GM12878 (cell line): Measurements from ENCODE around the gene GABRR1. TPM values are rescaled to one million over a fixed set of nuclear protein-coding genes. Genes with fewer than 3 reads are reported as not detected.

Source experiments
- ATAC-seq: fragments of 200-7000 bp; cut with Tn5 transposase; 3 replicates; pipeline ENCODE4 v1.9.1; 2020; ENCODE audit warnings: mild to moderate bottlenecking, moderate library complexity
- BruUV-seq: library from RNA; stranded (reverse); fragments of 400-500 nt; replicated peaks from 2 replicates; lab custom pipeline; 2021; lab: Mats Ljungman, UMichigan
- CTCF ChIA-PET: fragments of 300-600 bp; sonication (Branson Sonifier 250); formaldehyde crosslinking; extraction: SDS; loops from one replicate; lab custom pipeline; 2021; ENCODE audit warnings: inconsistent platforms; lab: Yijun Ruan, JAX
- POLR2A ChIA-PET: fragments of 350-600 bp; formaldehyde crosslinking; extraction: SDS; loops from one replicate; lab custom pipeline; 2021; ENCODE audit warnings: inconsistent platforms; lab: Charles Lee
- RAD21 ChIA-PET: fragments of 300-600 bp; sonication (Branson Sonifier 250); formaldehyde crosslinking; loops from one replicate; lab custom pipeline; 2023; ENCODE audit warnings: antibody characterized with exemption; ENCODE audit not compliant: unreplicated experiment; lab: Charles Lee
- SMC1A ChIA-PET: fragments of 300-600 bp; sonication (Branson Sonifier 250); formaldehyde crosslinking; loops from one replicate; lab custom pipeline; 2023; ENCODE audit not compliant: unreplicated experiment, uncharacterized antibody; lab: Charles Lee
- DNase-seq: peaks from one replicate; pipeline ENCODE4 v3.0.0-alpha.2; 2011; ENCODE audit warnings: low read depth, low spot score
- FAIRE-seq: peaks from 3 replicates; lab custom pipeline; 2011; peaks lifted over from hg19 to GRCh38; lab: Jason Lieb, UNC
- H2AFZ ChIP-seq: 2 replicates; pipeline ENCODE4 v1.6.0; 2011; ENCODE audit warnings: low read depth, low read length, control low read depth; ENCODE audit not compliant: control insufficient read depth
- H3K27ac ChIP-seq: 2 replicates; pipeline ENCODE4 v1.5.1; 2011; ENCODE audit warnings: control low read depth; ENCODE audit not compliant: control insufficient read depth, insufficient read depth
- H3K27me3 ChIP-seq, 2 experiments: replicated peaks in 1 of 2; 2 replicates each; pipeline versions ENCODE4 v1.6.0 to v1.6.1; 2011; ENCODE audit warnings: low read length in 1 of 2; ENCODE audit not compliant: control insufficient read depth in 2 of 2, insufficient read depth in 2 of 2
- H3K36me3 ChIP-seq, 2 experiments: 2 replicates each; pipeline ENCODE4 v1.5.1; 2011; ENCODE audit warnings: low read length in 1 of 2; ENCODE audit not compliant: control insufficient read depth in 2 of 2, insufficient read depth in 2 of 2
- H3K4me1 ChIP-seq: 2 replicates; pipeline ENCODE4 v1.6.1; 2011; ENCODE audit warnings: mild to moderate bottlenecking, low read length, moderate library complexity, mixed read lengths; ENCODE audit not compliant: control insufficient read depth, insufficient read depth
- H3K4me2 ChIP-seq: 2 replicates; pipeline ENCODE4 v1.6.0; 2011; ENCODE audit warnings: control low read depth; ENCODE audit not compliant: control insufficient read depth, insufficient read depth
- H3K4me3 ChIP-seq: fragments of 200-600 bp; sonication (generic); 2 replicates; pipeline ENCODE4 v1.5.1; 2016
- H3K79me2 ChIP-seq: 2 replicates; pipeline ENCODE4 v1.6.0; 2011; ENCODE audit warnings: low read length; ENCODE audit not compliant: control insufficient read depth, insufficient read depth
- H3K9ac ChIP-seq: 2 replicates; pipeline ENCODE4 v1.8.0; 2011; ENCODE audit warnings: low read length, control low read depth, mixed read lengths; ENCODE audit not compliant: control insufficient read depth, insufficient read depth
- H3K9me3 ChIP-seq: replicated peaks from 3 replicates; pipeline ENCODE4 v1.5.1; 2011; ENCODE audit warnings: mild to moderate bottlenecking, low read length; ENCODE audit not compliant: control insufficient read depth, insufficient read depth
- H4K20me1 ChIP-seq: 2 replicates; pipeline ENCODE4 v1.6.0; 2011; ENCODE audit not compliant: control insufficient read depth, insufficient read depth
- BRCA1 ChIP-seq: IDR thresholded peaks from 2 replicates; pipeline ENCODE4 v1.6.1; 2011; ENCODE audit warnings: low read depth, low read length, improper control_type of control experiment
- CEBPB ChIP-seq, 2 experiments: fragments of 150-350 bp in 1 of 2; IDR thresholded peaks; 2 replicates each; pipeline ENCODE4 v1.6.1; 2012 to 2014; ENCODE audit warnings: low read depth in 2 of 2, low read length in 2 of 2, borderline replicate concordance in 1 of 2, inconsistent platforms in 1 of 2
- CHD1 ChIP-seq: IDR thresholded peaks from 2 replicates; pipeline ENCODE4 v1.6.1; 2012; ENCODE audit warnings: low read depth, low read length, improper control_type of control experiment
- CHD4 ChIP-seq: fragments of 200-600 bp; sonication (generic); IDR thresholded peaks from 2 replicates; pipeline ENCODE4 v1.6.1; 2016; ENCODE audit warnings: mild to moderate bottlenecking
- IKZF1 ChIP-seq: fragments of 450-650 bp; conservative IDR thresholded peaks from 2 replicates; pipeline ENCODE4 v1.6.1; 2017; ENCODE audit warnings: antibody characterized with exemption, mild to moderate bottlenecking
- KAT2A ChIP-seq: conservative IDR thresholded peaks from 2 replicates; pipeline ENCODE4 v1.6.1; 2011; ENCODE audit warnings: low read depth, low read length; ENCODE audit not compliant: control insufficient read depth
- KLF5 ChIP-seq: fragments of 450-650 bp; IDR thresholded peaks from 2 replicates; pipeline ENCODE4 v1.6.1; 2014; ENCODE audit warnings: mild to moderate bottlenecking; ENCODE audit not compliant: partially characterized antibody
- MEF2B ChIP-seq: fragments of 450-650 bp; IDR thresholded peaks from 2 replicates; pipeline ENCODE4 v1.6.1; 2018; ENCODE audit warnings: mild to moderate bottlenecking, moderate library complexity; ENCODE audit not compliant: partially characterized antibody, poor library complexity, severe bottlenecking
- NBN ChIP-seq: fragments of 450-650 bp; IDR thresholded peaks from 2 replicates; pipeline ENCODE4 v1.6.1; 2016
- NFYA ChIP-seq: IDR thresholded peaks from 2 replicates; pipeline ENCODE4 v1.6.1; 2011; ENCODE audit warnings: low read depth, mild to moderate bottlenecking, low read length, improper control_type of control experiment, borderline replicate concordance
- NFYB ChIP-seq: IDR thresholded peaks from 2 replicates; pipeline ENCODE4 v1.6.1; 2011; ENCODE audit warnings: low read depth, mild to moderate bottlenecking, low read length, improper control_type of control experiment, moderate library complexity; ENCODE audit not compliant: insufficient read depth
- RUNX3 ChIP-seq: IDR thresholded peaks from 2 replicates; pipeline ENCODE4 v1.6.1; 2012; ENCODE audit warnings: low read length, inconsistent platforms
- SMARCA5 ChIP-seq: fragments of 450-650 bp; IDR thresholded peaks from 2 replicates; pipeline ENCODE4 v1.6.1; 2017; ENCODE audit warnings: mild to moderate bottlenecking
- SMC3 ChIP-seq: IDR thresholded peaks from 2 replicates; pipeline ENCODE4 v1.6.1; 2011; ENCODE audit warnings: low read length, improper control_type of control experiment, borderline replicate concordance
- SREBF2 ChIP-seq: IDR thresholded peaks from 2 replicates; pipeline ENCODE4 v1.6.1; 2012; ENCODE audit warnings: mild to moderate bottlenecking, low read length
- ZBTB4 ChIP-seq: fragments of 450-650 bp; formaldehyde crosslinking; IDR thresholded peaks from 2 replicates; pipeline ENCODE4 v1.4.0; 2022; ENCODE audit warnings: mild to moderate bottlenecking, moderate library complexity
- ZNF384 ChIP-seq: IDR thresholded peaks from 2 replicates; pipeline ENCODE4 v1.6.1; 2012; ENCODE audit warnings: low read depth, mild to moderate bottlenecking, low read length, improper control_type of control experiment, borderline replicate concordance
- ZNF622 ChIP-seq: fragments of 450-650 bp; IDR thresholded peaks from 2 replicates; pipeline ENCODE4 v1.6.1; 2017; ENCODE audit warnings: mild to moderate bottlenecking, inconsistent platforms
- WGBS: methylation state at CpG from one replicate; pipeline ENCODE4 v1.1.6; 2016; ENCODE audit warnings: low lambda C conversion rate; ENCODE audit not compliant: insufficient replicate concordance, insufficient coverage; ENCODE audit errors: missing lambda C conversion rate; 5-methylcytosine and 5-hydroxymethylcytosine counted together
- in situ Hi-C: fragments of 300-500 bp; cut with MboI; formaldehyde crosslinking; loops from 9 replicates; pipeline ENCODE4 v1.14.3; 2018; ENCODE audit warnings: mixed read lengths
- intact Hi-C: fragments of 100-400 bp; cut with micrococcal nuclease; formaldehyde crosslinking; loops from one replicate; pipeline ENCODE4 v1.14.2; 2022; ENCODE audit not compliant: unreplicated experiment
- polyA plus RNA-seq, 11 experiments: library from polyadenylated mRNA; depleted of rRNA in 4 of 11; unstranded in 6 of 11; stranded (reverse) in 5 of 11; fragments of >200 nt; fragmentation: Nextera tagmentation in 4 of 11; fragmentation: Illumina TruSeq in 1 of 11; extraction: Ambion mirVana in 4 of 11; extraction: Trizol in 1 of 11; gene quantifications; 1 replicate in 1 of 11; 2 replicates in 10 of 11; pipeline versions ENCODE4 v1.2.1 to v1.2.3, GENCODE V29; 2011 to 2016; ENCODE audit warnings: inconsistent platforms in 2 of 11, missing spikeins in 2 of 11, low read depth in 1 of 11
- total RNA-seq, 4 experiments: library from RNA; depleted of rRNA in 3 of 4; stranded (reverse); fragments of >200 nt in 3 of 4; fragmentation: Illumina TruSeq in 1 of 4; extraction: Trizol in 1 of 4; gene quantifications; 2 replicates each; pipeline versions ENCODE4 v1.2.1 to v1.2.3, GENCODE V29; 2013 to 2021
- TF ChIP-seq, protein P1 (sequence below): IDR thresholded peaks from 2 replicates; pipeline ENCODE4 v1.6.1; 2011; ENCODE audit warnings: low read depth, low read length, improper control_type of control experiment, borderline replicate concordance
- TF ChIP-seq, protein P2 (sequence below): fragments of 450-650 bp; IDR thresholded peaks from 2 replicates; pipeline ENCODE4 v1.6.1; 2017; ENCODE audit warnings: antibody characterized with exemption, mild to moderate bottlenecking, moderate library complexity

The GABRR1 gene
- total and polyA plus RNA-seq, 10 of the 15 experiments (the other 5 are each of a cell fraction or from before 2014, with no cell fraction given): not detected

GRCh38 chr6:89239338-89239737, 22.2 kb upstream of the GABRR1 start:
- RAD21 ChIA-PET: interaction anchor here (0.6 kb wide), 1 partner anchor 252 kb away, joined by 3 read pairs; no protein-coding TSS in a partner anchor
- SMC1A ChIA-PET: no interaction called here
- no peaks in the 10 kb centered on the region; the same call in 2 of the 3 replicates for H3K9me3 ChIP-seq
- ATAC-seq (peak; percentile 78), FAIRE-seq (peak; percentile 38), DNase-seq (no peak)
- WGBS: 0% methylated on average over 3 of the region's 3 CpGs
- BruUV-seq: no TSS peak
- no peak overlapping the region for H3K9ac ChIP-seq
- H3K4me3 ChIP-seq: no peak overlapping the region
- H3K36me3 ChIP-seq: no peaks in the 10 kb centered on the region
- in situ Hi-C loops (no loop called here), intact Hi-C loops (no loop called here)
- no peak overlapping the region for H2AFZ ChIP-seq
- H4K20me1 ChIP-seq: no peaks in the 10 kb centered on the region
- H3K4me1 ChIP-seq: peaks cover 14% of the 10 kb centered on the region
- POLR2A ChIA-PET: interaction anchor here (0.6 kb wide), 1 partner anchor 159 kb away, joined by 6 read pairs; the partner anchor contains the start of gene PNRC1
- H3K4me2 ChIP-seq: no peak overlapping the region
- H3K27me3 ChIP-seq: no peaks in the 10 kb centered on the region
- H3K27ac ChIP-seq: no peak overlapping the region
- CTCF ChIA-PET: interaction anchor here (1.0 to 4.5 kb wide), 3 partner anchors 125 to 370 kb away, joined by 4 to 45 read pairs (median 4); no protein-coding TSS in a partner anchor
- no peaks in the 10 kb centered on the region for H3K79me2 ChIP-seq
- TF ChIP-seq SMC3 (peak; percentile 35; the same call in 1 of the 2 replicates), ZNF622 (no peak), CHD4 (no peak), NFYB (no peak), KAT2A (no peak), IKZF1 (no peak), KLF5 (no peak), CHD1 (no peak), ZNF384 (peak; percentile 84), ZBTB4 (CRISPR knock-in tag) (no peak), SMARCA5 (no peak), BRCA1 (no peak), SREBF2 (no peak), MEF2B (no peak), RUNX3 (peak; percentile 33; the same call in 1 of the 2 replicates), CEBPB (IDR thresholded peaks at IDR 0.05; ENCODE audit: borderline replicate concordance in 1 of 2, low read depth in 2 of 2, low read length in 2 of 2) (no peak), NFYA (no peak), NBN (no peak)
- TF ChIP-seq, protein P1, sequence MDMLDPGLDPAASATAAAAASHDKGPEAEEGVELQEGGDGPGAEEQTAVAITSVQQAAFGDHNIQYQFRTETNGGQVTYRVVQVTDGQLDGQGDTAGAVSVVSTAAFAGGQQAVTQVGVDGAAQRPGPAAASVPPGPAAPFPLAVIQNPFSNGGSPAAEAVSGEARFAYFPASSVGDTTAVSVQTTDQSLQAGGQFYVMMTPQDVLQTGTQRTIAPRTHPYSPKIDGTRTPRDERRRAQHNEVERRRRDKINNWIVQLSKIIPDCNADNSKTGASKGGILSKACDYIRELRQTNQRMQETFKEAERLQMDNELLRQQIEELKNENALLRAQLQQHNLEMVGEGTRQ: no peak
- TF ChIP-seq, protein P2, sequence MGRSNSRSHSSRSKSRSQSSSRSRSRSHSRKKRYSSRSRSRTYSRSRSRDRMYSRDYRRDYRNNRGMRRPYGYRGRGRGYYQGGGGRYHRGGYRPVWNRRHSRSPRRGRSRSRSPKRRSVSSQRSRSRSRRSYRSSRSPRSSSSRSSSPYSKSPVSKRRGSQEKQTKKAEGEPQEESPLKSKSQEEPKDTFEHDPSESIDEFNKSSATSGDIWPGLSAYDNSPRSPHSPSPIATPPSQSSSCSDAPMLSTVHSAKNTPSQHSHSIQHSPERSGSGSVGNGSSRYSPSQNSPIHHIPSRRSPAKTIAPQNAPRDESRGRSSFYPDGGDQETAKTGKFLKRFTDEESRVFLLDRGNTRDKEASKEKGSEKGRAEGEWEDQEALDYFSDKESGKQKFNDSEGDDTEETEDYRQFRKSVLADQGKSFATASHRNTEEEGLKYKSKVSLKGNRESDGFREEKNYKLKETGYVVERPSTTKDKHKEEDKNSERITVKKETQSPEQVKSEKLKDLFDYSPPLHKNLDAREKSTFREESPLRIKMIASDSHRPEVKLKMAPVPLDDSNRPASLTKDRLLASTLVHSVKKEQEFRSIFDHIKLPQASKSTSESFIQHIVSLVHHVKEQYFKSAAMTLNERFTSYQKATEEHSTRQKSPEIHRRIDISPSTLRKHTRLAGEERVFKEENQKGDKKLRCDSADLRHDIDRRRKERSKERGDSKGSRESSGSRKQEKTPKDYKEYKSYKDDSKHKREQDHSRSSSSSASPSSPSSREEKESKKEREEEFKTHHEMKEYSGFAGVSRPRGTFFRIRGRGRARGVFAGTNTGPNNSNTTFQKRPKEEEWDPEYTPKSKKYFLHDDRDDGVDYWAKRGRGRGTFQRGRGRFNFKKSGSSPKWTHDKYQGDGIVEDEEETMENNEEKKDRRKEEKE: no peak
